Stimulated activated CD4-positive, alpha-beta T cell treated with anti-CD3 and anti-CD28 coated beads, TNF-alpha, amount 100 ng/mL, for 48 hours (primary cell): ENCODE results near the gene CCKAR.

Experiments used
- DNase-seq, 3 donors: peaks; one replicate each; pipeline ENCODE4 v3.0.0-alpha.2; 2020; ENCODE audit warnings: low read depth in 3 of 3

Gene CCKAR

DNA sequence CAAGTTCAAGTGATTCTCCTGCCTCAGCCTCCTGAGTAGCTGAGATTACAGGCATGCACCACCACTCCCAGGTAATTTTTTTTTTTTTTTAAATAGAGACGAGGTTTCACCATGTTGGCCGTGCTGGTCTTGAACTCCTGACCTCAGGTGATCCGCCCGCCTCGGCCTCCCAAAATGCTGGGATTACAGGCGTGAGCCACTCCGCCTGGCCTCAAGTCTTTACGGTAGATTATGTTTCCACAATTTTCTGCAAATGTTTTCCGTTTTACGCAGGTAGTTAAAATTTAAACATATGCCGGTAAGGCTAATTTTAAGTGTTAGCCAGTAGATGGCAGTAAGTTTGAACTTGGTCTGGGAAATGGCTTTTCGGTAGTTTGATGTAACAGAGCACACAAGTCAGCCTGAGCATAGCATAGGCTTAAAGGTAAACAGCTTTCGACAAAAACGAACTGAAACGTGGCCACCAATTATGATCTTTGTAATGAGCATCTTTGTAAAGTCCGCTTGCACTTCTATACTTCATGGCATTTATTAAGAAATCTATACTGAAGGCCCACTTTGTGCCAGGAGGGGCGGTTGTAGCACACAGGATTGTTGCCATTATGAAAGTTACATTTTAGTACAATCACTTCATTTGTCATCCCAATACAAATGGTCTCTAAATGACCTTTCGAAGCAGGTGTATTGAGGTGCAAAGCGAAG is 31.1 kb downstream of the CCKAR start:
- no peak for DNase-seq

DNA sequence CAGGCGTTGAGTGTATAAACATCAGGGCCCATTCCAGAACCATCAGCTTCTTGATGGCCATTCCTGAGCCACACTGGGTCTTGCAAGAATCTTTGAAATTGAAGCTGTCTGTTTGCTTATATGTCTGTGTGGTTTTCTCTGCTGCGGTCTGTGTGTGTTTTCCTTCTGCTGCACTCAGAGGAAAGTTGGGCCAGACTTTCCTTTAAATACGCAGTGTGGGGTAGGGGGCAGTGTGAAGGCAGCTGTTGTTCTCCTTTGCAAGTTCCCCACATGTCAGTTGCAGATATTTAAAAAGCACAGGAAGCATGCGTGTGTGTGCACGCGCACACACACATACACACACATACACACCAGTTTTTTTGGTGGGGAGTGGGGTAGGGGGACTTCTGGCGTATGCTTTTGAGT is 32.1 kb downstream of the CCKAR start:
- DNase-seq, result no peak

DNA sequence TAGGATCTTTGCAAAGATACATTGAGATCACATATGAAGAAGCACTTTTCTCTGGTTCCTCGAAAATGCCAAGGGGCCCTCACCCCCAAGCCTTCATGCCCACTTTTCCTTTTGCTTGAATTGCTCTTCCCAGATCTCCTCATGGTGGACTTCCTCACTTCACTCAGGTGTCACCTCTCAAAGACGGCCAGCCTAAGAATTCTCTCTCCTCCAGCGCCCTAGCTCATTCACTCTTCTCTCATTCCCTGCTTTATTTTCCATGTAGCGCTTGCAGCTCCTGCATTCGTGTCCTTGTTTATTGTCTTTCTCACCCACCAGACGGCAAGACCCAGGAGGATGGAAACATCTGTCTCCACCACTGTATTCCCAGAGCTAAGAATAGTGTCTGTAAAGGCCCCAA is 32.9 kb downstream of the CCKAR start:
- DNase-seq, result no peak

DNA sequence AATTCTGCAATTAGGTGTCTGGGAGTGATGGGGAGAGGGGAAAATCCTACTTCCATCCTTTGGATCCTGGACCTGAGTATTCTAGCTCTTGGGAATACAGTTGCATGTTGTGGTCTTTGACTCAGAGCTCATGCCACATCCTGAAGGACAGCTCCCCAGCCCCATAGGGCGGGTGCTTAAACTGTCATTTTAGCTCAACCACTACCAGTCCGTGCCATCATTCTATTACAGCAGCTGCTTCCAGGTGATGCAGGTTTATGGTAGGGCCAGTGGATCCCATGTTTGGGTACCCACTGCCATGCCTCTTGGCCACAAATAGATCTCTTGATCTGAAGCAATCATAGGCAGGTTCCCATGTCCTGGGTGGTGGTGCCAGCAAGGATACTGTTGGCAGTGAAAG is 34.7 kb downstream of the CCKAR start:
- no peak for DNase-seq

DNA sequence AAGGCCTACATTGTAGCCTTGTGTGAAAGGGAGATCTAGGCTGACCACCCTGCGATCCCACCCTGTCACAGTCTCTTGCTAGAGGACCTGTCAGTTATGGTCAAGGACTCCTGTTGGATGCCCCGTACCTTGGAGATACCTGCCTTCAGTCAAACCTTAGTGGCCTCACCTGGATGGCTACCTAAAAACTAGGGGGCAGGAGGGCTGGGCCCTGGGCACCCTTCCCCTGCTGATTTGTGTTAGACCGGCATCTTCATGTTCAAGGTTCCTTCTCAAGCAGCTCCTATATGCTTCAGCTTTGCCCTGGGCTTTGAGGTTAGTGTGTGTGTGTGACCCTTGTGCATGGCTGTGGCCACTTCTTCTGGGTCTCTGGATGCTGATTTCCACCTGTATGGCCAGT is 35.3 kb downstream of the CCKAR start:
- DNase-seq, result no peak

DNA sequence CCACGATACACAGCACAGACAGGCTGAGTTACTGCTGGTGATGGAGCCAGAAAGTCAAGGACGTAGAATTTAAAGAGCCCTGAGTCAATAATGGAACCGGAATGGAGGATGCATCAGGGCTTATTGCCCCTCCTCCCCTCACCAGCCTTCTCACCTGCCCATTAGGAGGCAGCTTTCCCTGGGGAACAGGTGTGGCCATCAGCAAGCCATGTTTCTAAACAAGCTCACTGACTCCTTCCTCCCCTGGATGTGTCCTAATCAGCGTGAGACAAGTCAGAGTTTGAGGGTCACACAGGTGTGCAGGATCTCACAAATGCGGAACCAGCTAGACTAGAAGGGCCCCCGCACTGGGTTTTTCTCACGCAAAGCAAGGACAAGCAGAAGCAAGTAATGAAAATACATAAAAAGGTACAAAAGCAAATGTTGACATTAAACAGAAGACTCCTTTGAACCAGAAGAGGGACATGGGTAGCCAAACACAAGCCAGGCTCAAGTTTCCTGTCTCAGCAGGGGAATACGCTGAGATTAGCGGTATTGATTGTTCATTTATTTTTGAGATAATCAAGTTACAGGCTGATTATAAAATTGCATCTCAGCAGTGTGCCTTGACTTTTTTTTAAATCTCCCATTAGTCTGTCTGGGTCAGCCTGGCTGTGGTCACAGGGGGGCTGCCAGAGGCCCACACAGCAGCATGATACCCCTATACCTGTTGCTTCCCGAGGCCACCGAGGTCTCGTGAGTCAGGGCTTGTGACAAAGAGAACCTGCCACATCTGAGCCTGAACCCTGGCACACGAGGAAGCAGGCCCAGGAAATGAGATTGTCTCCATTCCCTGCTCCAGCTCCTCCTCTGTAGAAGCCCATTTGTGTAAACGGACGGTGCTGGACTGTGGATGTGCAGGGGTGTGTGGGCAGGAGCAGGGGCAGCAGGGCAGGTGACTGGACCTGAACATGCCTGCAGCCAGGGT is 37.4 kb downstream of the CCKAR start:
- no peak for DNase-seq

DNA sequence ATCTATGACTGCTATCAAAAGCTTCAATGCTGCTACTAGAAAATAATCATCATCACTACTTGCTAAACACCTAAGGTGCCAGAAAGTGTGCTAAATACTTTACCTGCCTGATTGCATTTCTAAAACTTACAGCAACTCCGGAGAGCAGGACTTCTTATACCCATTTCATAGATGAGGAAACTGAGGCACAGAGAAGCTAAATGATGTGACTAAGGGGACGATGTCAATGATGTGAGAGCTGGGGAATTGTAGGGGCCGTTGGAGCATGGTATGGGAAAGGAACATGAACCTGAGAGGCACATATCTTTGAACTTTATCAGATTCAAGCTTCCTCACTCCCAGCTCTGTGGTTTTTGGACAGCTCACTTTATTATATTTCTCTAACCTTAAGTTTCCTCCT is 38.7 kb downstream of the CCKAR start:
- no peak for DNase-seq

DNA sequence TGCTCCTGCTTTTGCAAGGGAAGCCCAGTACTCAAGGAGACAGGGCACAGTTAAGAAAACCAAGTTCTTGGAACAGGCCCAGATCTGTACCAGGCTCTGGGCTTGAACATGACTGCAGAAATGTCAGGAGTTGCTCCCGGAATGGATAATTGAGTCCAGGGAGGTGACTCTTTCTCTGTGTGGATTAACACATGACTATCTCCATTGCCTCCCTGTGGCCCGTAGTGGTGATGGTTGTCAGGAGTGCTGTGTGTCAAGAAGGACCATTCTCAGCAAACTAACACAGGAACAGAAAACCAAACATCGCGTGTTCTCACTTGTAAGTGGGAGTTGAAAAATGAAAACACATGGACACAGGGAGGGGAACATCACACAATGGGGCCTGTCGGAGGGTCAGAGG is 39.9 kb downstream of the CCKAR start:
- DNase-seq, result no peak

DNA sequence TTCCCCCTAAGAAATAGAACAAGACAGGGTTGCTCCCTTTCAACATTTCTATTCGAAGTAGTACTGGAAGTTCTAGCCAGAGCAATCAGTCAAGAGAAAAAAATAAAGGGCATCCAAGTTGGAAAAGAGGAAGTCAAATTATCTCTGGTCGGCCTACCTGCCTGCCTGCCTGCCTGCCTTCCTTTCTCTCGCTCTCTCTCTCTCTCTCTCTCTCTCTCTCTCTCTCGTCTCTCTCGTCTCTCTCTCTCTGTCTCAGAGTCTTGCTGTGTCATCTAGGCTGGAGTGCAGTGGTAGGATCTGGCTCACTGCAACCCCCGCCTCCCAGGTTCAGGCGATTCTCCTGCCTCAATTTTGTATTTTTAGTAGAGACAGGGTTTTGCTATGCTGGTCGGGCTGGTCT is 42.9 kb downstream of the CCKAR start:
- DNase-seq, result no peak

DNA sequence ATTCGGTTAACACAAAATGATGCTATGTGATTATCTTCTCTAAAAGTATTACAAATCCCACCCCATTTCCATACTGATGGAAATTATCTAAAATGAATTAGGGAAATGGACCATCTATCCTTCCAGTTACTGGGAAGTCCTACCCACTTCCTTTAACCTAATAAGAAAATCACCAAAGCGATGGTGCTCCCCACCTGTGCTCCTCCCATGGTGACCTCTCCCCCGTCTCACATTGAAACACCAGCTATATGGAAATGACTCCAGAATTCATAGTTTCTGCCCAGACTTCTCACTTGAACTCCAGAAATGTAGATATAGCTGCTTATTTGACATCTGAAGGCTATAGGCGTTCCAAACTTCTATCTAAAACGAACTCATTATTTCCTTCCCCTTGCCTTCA is 48.5 kb downstream of the CCKAR start:
- DNase-seq, result no peak

DNA sequence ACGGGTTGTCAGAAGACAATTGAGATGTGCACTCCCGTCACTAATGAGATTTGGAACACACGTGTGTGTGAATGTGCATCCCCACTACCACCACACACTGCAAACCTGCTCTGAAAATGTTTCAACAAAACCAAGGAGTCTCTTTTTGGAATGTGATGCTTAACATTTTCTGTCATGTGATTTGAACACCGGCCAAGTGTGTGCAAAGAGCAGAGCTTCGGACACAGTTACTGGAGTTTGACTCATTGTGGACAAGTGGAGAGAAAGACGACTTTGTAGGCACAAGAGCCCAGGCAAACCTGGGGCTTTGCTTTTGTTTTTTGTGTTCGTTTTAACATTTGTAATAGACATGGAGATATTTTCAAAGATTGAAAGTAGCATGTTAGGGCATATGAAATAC is 49.2 kb downstream of the CCKAR start:
- DNase-seq, result no peak

DNA sequence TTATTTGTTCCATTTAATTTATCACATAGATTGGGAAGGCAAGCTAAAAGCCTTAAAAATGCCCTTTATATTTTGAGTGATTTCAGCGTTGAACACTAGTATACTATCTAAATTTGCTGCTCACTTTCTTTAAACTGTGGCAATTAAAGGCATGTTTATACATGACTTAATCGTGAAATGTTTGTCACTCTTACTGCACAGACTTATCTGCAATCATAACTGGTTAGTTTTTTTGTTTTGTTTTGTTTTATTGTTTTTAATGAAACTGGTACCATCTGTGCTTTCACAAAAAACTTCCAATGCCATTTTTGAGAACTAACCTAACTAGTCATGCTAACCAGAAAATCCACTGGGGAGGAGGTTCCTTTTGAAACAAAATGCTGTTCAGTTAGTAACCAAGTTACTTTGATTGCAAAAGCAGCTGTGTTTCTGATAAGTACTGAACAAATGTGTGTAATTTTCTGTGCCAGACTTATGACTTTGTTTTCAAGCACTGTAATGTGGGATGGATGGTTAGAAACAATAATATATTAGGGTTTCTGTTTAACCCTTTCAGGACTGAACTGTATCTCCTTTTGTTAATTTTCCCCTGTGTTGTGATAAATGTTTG is 56.1 kb downstream of the CCKAR start:
- DNase-seq, result no peak

DNA sequence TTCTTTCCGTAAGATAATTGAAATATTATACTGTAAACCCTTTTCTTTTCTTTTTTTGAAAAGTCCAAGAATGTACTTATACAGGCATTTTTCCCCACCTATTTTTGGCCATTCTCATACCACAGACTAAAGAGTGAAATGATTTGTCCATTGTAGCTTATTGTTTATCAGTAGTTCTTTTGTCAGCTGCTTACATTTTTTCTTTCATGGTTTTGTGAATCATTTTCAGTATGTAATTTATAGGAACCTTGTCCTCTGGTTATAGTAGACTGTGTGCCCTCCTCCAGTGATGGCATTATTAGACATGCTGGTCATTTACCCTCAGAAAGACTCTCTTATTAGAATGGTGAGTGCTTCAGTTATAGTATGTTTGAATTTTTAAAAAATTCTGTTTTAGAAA is 56.7 kb downstream of the CCKAR start:
- DNase-seq, result no peak

DNA sequence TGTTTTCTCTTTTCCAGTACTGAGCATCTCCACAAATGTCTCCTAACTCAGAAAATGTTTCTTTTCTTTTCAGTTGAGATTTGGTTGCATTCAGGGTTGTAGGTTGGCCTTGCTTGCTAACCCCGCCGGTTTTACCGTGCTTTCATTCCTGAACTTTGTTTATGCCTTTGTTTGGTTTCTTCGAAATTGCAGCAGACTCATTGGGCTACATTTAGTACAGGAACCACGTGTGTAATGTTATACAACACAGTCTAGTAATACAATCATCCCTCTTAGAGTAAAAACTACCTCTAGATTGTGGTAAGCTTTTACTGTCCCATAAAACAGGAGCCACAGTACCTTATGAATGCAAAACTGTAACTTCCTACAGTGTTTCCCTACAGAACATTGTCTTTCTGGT is 57.9 kb downstream of the CCKAR start:
- DNase-seq, result no peak

DNA sequence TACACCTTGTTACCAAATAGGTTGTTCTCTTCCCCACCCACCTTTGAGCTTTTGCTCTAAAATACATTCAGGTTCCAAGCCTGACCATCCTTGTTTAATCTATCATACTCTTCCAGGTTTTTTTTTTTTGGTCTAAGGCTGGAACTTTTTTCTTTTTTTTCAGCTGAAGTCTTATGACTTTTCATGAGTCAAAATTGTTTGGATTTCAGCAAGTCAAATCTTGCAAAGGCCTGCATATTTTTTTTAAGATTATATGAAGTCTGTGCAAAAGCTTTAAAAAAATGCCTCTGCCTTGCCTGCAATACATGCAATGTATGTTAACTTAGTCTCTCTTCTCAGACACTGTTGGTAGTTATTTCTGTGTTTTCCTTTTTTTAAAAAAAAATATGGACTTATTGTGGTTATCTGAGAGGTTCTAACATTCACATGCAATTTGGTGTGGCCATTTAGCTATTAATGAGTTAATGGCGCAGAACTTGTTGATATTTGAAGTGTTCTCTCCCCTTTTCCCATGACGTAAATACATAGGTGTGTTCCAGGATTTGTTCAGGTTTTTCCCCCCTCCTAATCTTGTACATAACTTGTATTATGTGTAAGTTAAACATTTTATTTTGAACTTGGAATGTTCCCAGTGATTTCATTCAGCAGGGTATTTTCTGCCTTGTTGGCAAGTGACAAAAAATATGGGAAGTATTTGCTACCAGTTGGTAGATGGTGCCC is 58.7 kb downstream of the CCKAR start:
- DNase-seq, result no peak
